Epithelial cell of proximal tubule (primary cell): ENCODE data around the gene FBXO15. TPM values are rescaled to one million over a fixed set of nuclear protein-coding genes. Genes with fewer than 3 reads are reported as not detected.

ENCODE experiments used
- DNase-seq: peaks from one replicate; pipeline ENCODE4 v3.0.0-alpha.2; 2011; ENCODE audit warnings: low read depth
- H3K4me3 ChIP-seq: 2 replicates; pipeline ENCODE4 v1.5.1; 2011; ENCODE audit warnings: low read depth, mild to moderate bottlenecking, low read length
- CTCF ChIP-seq: conservative IDR thresholded peaks from 2 replicates; pipeline ENCODE4 v1.5.1; 2012; ENCODE audit warnings: low read depth, mild to moderate bottlenecking, low read length
- total RNA-seq: library from RNA; depleted of rRNA; stranded (reverse); fragments of >200 nt; gene quantifications from 2 replicates; pipeline ENCODE4 v1.2.3, GENCODE V29; 2015

FBXO15 gene
- total RNA-seq, 1 donor from 2014 or later, result 0.40 TPM

- H3K4me3 ChIP-seq, result no peak overlapping the region
- DNase-seq, result no peak
- TF ChIP-seq CTCF, result no peak
Measured at GRCh38 chr18:74185860-74186259, 38.2 kb upstream of the FBXO15 start.

- TF ChIP-seq CTCF, result no peak
- DNase-seq, result no peak
Measured at GRCh38 chr18:74184875-74185274, 37.2 kb upstream of the FBXO15 start.

GRCh38 chr18:74183130-74183529, 35.5 kb upstream of the FBXO15 start:
- no peak overlapping the region for H3K4me3 ChIP-seq
- no peak for DNase-seq
- no peak for TF ChIP-seq CTCF

More at GRCh38 chr18:74184875-74185274, 37.2 kb upstream of the FBXO15 start:
- no peak overlapping the region for H3K4me3 ChIP-seq

GRCh38 chr18:74182335-74182734, 34.7 kb upstream of the FBXO15 start:
- no peak for DNase-seq
- no peak for TF ChIP-seq CTCF
- H3K4me3 ChIP-seq, result no peak overlapping the region

GRCh38 chr18:74179623-74180199, 32.1 kb upstream of the FBXO15 start:
- H3K4me3 ChIP-seq, result no peak overlapping the region
- no peak for TF ChIP-seq CTCF
- DNase-seq, result no peak

- H3K4me3 ChIP-seq, result no peak overlapping the region
- no peak for DNase-seq
- TF ChIP-seq CTCF, result no peak
Measured at GRCh38 chr18:74178884-74179283, 31.2 kb upstream of the FBXO15 start.

GRCh38 chr18:74175658-74176057, 28.0 kb upstream of the FBXO15 start:
- no peak overlapping the region for H3K4me3 ChIP-seq
- no peak for DNase-seq
- TF ChIP-seq CTCF, result no peak
